Umbilical cord (tissue), 2 donors: ENCODE data around the gene TOR4A. TPM values are rescaled to one million over a fixed set of nuclear protein-coding genes. Genes with fewer than 3 reads are reported as not detected.
A peak's percentile ranks its signal among the peaks of the same experiment; 100 is the strongest.
"Not testable (repeated sequence)": the region's sequence is repeated elsewhere in the genome, so short reads cannot be mapped to it uniquely, and the experiment has no call there.

ENCODE experiments used
- DNase-seq: peaks from one replicate; pipeline ENCODE4 v3.0.0-alpha.2; 2015; ENCODE audit warnings: low spot score
- total RNA-seq: library from RNA; depleted of rRNA; stranded (reverse); fragments of >200 nt; gene quantifications from one replicate; pipeline ENCODE4 v1.2.3, GENCODE V29; 2014; ENCODE audit warnings: low replicate concordance; ENCODE audit not compliant: insufficient read depth

TOR4A gene
- total RNA-seq, 1 donor from 2014 or later = 4.3 TPM

GRCh38 chr9:137237759-137238726 lies 39.5 kb upstream of the TOR4A start:
- no peak for DNase-seq

DNA sequence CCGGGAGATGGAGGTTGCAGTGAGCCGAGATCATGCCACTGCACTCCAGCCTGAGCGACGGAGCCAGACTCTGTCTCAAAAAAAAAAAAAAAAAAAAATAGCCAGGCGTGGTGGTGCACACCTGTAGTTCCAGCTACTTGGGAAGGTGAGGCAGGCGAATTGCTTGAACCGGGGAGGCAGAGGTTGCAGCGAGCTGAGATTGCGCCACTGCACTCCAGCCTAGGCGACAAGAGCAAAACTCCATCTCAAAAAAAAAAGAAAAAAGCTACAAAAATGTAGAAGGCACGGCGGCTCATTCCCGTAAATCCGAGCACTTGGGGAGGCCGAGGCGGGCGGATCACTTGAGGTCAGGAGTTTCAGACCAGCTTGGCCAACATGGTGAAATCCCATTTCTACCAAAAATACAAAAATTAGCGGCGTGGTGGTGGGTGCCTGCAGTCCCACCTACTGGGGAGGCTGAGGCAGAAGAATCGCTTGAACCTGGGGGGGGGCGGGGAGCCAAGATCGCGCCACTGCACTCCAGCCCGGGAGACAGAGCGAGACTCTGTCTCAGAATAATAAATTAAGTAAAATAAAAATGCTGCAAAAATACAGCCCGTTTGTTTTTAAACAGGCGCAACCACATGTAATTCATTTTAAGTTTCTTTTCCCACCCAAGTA lies 37.9 kb upstream of the TOR4A start:
- not testable (repeated sequence) for DNase-seq

DNA sequence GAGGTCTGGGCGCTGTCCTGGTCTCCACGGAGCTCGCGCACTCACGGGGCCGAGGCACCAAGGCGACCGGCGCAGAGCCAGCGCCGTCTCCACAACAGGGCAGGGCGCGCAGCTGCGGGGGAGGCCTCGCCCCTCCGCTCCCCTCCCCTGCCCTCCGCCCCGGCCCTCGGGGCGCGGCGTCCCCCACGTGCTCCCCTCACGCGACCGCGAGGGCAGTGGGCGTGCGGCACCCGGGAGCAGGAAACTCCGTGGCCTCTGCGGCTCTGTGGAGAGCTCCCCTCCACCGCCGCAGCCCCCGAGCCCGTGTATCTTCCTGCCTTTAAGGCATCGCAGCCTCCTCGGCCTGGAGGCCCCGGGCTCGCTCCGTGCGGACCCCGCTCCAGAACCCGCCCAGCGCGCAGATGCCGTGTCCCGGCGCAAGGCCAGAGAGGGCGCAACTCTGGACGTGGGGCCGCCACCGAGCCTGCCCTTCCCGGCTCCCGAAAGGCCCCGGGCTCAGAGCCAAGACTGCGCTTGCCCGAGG lies 37.1 kb upstream of the TOR4A start:
- peak; percentile 80 for DNase-seq

DNA sequence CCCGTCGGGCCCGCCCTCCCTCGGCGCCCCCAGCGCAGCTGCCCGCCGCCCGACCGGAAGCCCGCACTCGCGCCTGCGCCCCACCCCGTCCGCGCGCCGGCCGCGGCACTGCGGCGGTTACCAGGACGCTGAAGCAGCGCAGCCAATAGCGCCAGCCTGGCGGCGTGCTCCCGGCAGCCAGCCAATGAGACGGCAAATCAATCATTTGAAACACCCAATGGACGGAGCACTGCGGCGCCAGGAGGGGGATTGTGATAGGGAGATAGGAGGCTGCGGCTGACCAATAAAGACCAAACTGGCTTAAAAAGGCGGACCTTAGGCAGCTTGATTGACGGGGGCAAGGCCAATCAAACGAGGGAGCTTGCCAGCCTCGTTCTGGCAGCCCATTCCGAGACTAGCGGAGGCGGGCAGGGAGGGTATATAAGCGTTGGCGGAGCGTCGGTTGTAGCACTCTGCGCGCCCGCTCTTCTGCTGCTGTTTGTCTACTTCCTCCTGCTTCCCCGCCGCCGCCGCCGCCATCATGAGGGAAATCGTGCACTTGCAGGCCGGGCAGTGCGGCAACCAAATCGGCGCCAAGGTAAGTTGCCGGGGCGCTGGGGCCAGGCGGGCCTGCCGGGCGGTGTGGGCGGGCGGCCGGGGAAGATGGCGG lies 36.6 kb upstream of the TOR4A start, which contains the start of gene TUBB4B:
Gene TUBB4B (plus strand): TSS at position 447 of the 649 bp plus-strand sequence. CDS start 74 bp downstream, at position 521.
- DNase-seq = peak; percentile 100

DNA sequence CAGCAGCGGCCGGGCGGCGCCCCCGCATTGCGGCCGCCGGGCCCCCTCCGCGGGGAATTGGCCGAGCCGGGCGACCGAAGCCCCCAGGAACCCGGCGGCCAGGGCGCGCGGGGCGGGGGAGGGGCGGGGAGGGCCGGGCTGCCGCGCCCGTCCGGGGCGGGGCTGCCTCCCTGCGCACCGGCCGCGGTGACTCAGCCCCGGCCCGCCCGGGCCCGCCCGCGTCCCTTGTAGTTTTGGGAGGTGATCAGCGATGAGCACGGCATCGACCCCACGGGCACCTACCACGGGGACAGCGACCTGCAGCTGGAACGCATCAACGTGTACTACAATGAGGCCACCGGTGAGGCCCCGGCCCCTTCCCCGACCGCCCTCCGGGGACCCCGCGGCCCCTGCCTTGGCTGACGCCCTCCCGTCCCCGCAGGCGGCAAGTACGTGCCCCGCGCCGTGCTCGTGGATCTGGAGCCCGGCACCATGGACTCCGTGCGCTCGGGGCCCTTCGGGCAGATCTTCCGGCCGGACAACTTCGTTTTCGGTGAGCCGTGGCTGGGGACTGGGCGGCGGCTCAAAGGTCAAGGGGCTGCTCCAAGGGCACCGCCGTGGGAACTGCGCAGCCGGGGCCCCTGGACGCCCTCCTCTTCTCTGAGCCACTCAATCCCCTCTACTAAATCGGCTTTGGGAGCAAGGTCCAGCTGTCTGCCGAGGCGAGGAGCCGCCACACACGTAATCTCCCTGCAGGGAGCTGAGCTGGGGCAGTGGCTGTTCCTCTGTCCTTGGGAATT lies 35.8 kb upstream of the TOR4A start:
- DNase-seq = no peak

GRCh38 chr9:137242269-137243203 lies 35.0 kb upstream of the TOR4A start:
- DNase-seq = no peak

DNA sequence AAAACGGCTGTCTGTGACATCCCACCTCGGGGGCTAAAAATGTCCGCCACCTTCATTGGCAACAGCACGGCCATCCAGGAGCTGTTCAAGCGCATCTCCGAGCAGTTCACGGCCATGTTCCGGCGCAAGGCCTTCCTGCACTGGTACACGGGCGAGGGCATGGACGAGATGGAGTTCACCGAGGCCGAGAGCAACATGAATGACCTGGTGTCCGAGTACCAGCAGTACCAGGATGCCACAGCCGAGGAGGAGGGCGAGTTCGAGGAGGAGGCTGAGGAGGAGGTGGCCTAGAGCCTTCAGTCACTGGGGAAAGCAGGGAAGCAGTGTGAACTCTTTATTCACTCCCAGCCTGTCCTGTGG lies 34.3 kb upstream of the TOR4A start:
- not testable (repeated sequence) for DNase-seq

DNA sequence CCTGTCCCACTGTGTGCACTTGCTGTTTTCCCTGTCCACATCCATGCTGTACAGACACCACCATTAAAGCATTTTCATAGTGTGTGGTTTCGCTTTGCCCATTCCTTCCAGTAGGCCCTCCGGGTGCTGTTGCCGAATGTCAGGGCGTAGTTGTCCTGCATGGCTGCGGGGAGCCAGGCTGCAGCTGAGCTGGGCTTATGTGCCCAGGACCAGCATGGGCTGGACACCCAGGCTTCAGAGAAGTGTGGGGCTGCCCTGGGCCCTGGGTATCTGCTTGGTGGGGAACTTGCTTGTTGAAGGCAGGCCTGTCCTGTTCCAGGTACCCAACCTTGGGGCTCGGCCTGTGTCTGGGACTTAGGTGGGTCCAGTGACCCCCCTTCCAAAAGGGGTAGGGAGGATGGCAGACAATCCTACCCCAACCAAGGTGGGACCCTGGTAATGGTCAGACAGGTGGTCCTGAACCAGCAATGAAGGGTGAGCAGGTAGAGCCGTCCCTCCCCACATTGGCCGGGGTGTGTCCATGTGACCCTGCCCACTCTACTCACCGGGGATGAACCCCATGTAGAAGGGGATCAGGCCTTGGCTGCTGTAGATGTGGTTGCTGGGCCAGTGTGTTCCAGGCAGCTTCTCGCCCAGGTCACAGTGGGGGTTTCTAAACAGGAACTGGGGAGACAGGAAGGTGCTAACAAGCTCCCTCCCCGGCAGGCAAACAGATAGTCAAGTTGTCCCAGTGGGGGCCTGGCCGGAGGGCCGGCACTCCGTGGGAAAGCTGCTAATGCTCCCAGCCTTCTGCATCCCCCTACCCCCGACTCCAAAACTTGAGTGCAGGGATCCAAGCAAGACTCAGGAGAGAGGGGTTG lies 33.7 kb upstream of the TOR4A start:
- no peak for DNase-seq

DNA sequence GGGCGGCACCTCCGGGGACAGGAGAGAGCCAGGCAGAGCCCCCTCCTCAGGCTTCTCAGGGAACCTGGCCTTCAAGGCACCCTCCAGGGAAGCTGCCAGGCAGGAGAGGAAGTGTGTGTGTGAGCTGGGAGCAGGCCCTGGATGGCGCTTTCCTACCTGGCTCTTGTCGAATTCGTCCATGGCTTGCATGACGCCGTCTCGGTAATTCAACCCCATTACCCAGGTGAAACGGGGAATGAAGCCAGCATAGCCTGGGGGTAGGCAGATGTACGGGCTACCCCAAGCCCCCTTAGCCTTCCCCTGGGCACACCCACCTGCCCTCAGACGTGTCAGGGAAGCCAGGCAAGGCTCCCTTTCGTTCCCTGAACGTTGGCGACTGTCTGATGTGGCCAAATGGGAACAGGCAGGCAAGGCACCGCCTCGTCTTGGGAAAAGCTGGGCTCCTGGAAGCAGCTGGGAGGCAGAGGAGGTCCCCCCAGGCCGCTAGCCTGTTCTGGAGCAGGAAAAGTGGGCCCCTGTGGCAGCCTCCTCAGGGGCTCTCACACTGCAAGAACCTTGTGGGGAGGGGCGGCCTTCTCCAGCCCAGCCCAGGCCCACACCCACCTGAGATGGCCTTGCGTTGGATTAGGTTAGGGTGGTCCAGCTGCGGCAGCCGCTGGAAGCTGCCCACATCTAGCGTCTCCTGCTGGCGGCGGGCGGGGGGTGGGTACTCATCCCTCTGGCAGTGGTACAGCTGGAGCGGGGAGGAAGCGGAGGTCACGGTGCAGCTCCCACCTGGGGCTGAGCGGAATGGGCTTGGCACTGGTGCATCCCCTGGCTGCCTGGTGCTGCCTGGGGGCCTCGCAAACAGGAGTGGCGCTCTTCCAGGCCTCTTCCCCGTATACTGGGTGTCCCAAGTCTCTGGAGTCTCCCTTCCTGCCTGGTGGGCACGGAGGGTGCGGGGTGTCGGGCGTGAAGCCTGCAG lies 32.8 kb upstream of the TOR4A start:
- DNase-seq = no peak

DNA sequence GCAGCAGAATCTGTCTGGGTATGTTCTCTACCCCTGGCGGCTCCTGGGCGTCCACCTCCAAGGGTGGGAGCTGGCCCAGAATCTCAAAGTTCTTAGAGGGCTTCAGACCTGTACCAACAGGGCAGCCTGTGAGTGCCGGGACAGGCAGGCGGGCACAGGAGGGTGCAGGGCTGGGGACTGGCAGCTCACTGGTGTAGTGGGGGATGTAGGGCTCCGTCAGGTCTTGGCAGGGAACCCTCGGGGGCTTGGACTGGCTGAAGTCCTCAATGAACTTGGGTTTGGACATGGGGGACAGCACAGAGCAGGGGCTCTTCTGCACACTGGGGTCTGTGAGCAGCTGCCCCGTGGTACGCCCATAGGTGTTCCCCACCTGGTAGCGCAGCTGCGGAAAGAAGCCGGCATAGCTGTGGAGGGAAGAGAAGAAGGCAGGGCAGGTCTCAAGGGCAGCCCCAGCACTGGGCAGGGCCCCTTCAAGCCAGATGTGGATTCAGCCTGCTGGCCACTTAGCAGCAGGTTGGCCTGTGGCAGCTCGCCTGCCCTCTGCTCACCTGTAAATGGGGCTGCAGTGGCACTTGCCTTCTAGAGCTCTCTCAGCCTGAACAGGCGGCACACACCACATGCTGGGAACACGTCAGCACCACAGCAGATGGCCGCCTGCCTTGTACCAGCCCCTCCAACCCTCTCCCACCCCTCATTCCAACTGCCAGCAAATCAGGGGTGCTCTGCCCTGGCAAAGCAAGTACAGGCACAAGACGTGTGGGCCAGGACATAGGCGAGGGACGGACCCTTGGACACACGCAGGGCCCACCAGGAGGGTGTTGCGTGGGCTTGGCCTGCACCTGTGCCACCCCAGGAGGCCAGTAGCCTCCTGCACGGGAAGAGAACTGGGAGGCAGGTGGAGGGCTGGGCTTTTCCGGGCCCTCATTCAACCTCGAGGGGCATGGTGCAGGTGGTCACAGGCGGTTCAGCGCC lies 31.8 kb upstream of the TOR4A start:
- DNase-seq = no peak

- no peak for DNase-seq
These were observed 30.2 kb upstream of the TOR4A start for GRCh38 chr9:137247135-137247915.

- no peak for DNase-seq
These were observed 29.7 kb upstream of the TOR4A start for GRCh38 chr9:137247916-137248175.

- DNase-seq = no peak
These were observed 27.0 kb upstream of the TOR4A start for GRCh38 chr9:137250329-137251193.

GRCh38 chr9:137251194-137251461 lies 26.4 kb upstream of the TOR4A start, which contains the start of gene STPG3:
Gene STPG3, plus strand, starts transcription at chr9:137251286. Its CDS starts 1 bp downstream, at chr9:137251287.
- no peak for DNase-seq
